Stimulated activated CD4-positive, alpha-beta T cell treated with anti-CD3 and anti-CD28 coated beads, Interleukin-1b, Interleukin-23, amount 100 ng/mL, for 24 hours (primary cell): Measurements from ENCODE around the gene ADAM33.

ENCODE experiments used
- DNase-seq, 4 experiments: peaks; one replicate each; pipeline ENCODE4 v3.0.0-alpha.2; 2020; ENCODE audit warnings: low read depth in 4 of 4, low spot score in 1 of 4

The ADAM33 gene

GRCh38 chr20:3691306-3691705 lies 9.5 kb upstream of the ADAM33 start:
- DNase-seq, result no peak

GRCh38 chr20:3690413-3690812 lies 8.6 kb upstream of the ADAM33 start:
- no peak for DNase-seq

GRCh38 chr20:3689978-3690377 lies 8.2 kb upstream of the ADAM33 start:
- DNase-seq, result no peak

- no peak for DNase-seq
Measured at GRCh38 chr20:3687655-3688054, 5.8 kb upstream of the ADAM33 start.

GRCh38 chr20:3686867-3687321 lies 5.1 kb upstream of the ADAM33 start:
- DNase-seq, result no peak

- no peak for DNase-seq
Measured at GRCh38 chr20:3686421-3686820, 4.6 kb upstream of the ADAM33 start.

- DNase-seq, result no peak
Measured at GRCh38 chr20:3685341-3685740, 3.5 kb upstream of the ADAM33 start.

- DNase-seq, result no peak
Measured at GRCh38 chr20:3681352-3681930, 369 bp downstream of the ADAM33 start.

- DNase-seq, result no peak
Measured at GRCh38 chr20:3680701-3681351, 984 bp downstream of the ADAM33 start.

- no peak for DNase-seq
Measured at GRCh38 chr20:3679749-3680700, 1.8 kb downstream of the ADAM33 start.

GRCh38 chr20:3678856-3679720 lies 2.7 kb downstream of the ADAM33 start:
- DNase-seq, result no peak

- no peak for DNase-seq
Measured at GRCh38 chr20:3678198-3678597, 3.6 kb downstream of the ADAM33 start.

GRCh38 chr20:3677733-3678132 lies 4.1 kb downstream of the ADAM33 start:
- DNase-seq, result no peak

- DNase-seq, result no peak
Measured at GRCh38 chr20:3674995-3675900, 6.6 kb downstream of the ADAM33 start.

- no peak for DNase-seq
Measured at GRCh38 chr20:3674447-3674846, 7.4 kb downstream of the ADAM33 start.

GRCh38 chr20:3673221-3674070 lies 8.4 kb downstream of the ADAM33 start:
- DNase-seq, result no peak

- no peak for DNase-seq
Measured at GRCh38 chr20:3672547-3673171, 9.2 kb downstream of the ADAM33 start.

- DNase-seq, result no peak
Measured at GRCh38 chr20:3671986-3672546, 9.7 kb downstream of the ADAM33 start.
